Neuron (in vitro differentiated cells): ENCODE results near the gene SOCS3.

Experiments
- H2AFZ ChIP-seq: one replicate; pipeline ENCODE4 v1.6.1; 2013; ENCODE audit warnings: low read depth, mild to moderate bottlenecking, inconsistent platforms, low read length, moderate library complexity
- H3K27me3 ChIP-seq: one replicate; pipeline ENCODE4 v1.6.1; 2013; ENCODE audit warnings: low read length; ENCODE audit not compliant: insufficient read depth
- H3K36me3 ChIP-seq: one replicate; pipeline ENCODE4 v1.6.1; 2013; ENCODE audit warnings: low read length; ENCODE audit not compliant: insufficient read depth
- H3K4me1 ChIP-seq: one replicate; pipeline ENCODE4 v1.6.1; 2013; ENCODE audit warnings: low read length; ENCODE audit not compliant: insufficient read depth
- H3K4me3 ChIP-seq: 2 replicates; pipeline ENCODE4 v1.5.1; 2013; ENCODE audit warnings: mild to moderate bottlenecking, low read length, moderate library complexity
- H3K9me3 ChIP-seq: one replicate; pipeline ENCODE4 v1.6.1; 2013; ENCODE audit warnings: low read length

SOCS3 gene

DNA sequence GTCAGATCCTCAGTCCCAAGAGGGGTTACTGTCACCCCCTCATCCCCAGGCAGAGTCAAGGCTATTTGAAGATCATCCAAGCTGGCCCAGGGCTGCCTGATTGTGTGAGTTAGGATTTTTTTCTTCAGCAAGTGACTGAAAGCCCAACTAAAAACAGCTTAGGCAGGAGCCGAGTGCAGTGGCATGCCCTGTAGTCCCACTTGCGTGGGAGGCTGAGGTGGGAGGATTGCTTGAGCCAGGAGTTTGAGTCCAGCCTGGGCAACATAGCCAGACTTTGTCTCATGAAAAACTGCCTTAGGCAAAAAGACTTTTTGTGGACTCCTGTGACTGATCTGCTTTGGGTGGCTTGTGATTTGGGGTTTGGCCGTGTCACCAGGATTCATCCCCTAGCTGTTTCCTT lies 38.5 kb upstream of the SOCS3 start:
- Histone ChIP-seq H3K4me3 (no peak overlapping the region), H3K27me3 (no peaks in the 10 kb centered on the region)

GRCh38 chr17:78397681-78398101 lies 37.8 kb upstream of the SOCS3 start:
- peaks cover 67% of the 10 kb centered on the region for H3K36me3 ChIP-seq

More for the DNA sequence above, 38.5 kb upstream of the SOCS3 start:
- H3K9me3 ChIP-seq = no peaks in the 10 kb centered on the region
- peaks cover 71% of the 10 kb centered on the region for H3K36me3 ChIP-seq
- no peaks in the 10 kb centered on the region for H3K4me1 ChIP-seq
- H2AFZ ChIP-seq = no peak overlapping the region

DNA sequence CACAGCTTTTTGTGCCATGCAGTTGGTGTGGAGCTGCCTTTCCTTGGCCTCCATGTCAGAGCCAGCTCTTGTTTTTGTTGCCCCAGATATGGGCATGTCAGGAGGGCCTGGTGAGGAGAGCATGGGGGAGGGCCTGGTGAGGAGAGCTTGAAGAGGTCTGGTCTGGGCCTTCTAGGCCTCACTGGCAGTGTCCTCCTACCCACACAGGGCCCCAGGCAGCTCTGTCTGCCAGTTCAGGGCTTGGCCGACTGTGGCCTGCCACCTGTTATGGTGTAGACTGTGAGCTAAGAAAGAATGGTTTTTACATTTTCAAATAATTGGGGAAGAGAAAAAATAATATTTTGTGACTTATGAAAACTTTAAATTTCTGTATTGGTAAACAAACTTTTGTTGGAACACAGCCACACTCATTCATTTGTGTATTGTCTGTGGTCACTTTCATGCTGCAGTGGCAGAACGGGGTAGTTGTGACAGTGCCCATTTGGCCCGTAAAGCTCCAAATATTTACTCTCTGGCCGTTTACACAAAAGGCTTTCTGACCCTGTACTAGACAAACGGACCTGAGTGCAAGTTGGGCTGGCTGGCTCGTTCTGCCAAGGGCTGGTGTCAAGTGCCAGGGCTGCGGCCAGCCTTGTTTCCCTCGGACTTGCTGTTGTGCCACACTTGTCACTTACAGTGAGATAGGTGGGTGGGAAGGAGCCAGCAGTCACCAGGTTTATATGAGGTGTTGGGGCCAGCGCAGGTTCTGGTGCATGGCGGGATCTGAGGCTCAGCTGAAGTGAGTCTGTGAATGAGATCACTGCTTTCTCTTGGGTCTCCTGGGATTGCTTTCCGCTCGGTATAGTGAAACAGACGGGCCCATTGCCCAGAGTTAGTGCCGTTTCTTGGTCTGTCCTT lies 36.8 kb upstream of the SOCS3 start:
- Histone ChIP-seq H3K27me3 (no peaks in the 10 kb centered on the region), H3K36me3 (peaks cover 64% of the 10 kb centered on the region), H3K4me1 (no peaks in the 10 kb centered on the region), H2AFZ (no peak overlapping the region), H3K9me3 (no peaks in the 10 kb centered on the region), H3K4me3 (no peak overlapping the region)

More at GRCh38 chr17:78397681-78398101, 37.8 kb upstream of the SOCS3 start:
- Histone ChIP-seq H3K9me3 (no peaks in the 10 kb centered on the region), H2AFZ (no peak overlapping the region), H3K4me1 (no peaks in the 10 kb centered on the region), H3K4me3 (no peak overlapping the region), H3K27me3 (no peaks in the 10 kb centered on the region)

- H3K4me3 ChIP-seq = no peak overlapping the region
- peaks cover 51% of the 10 kb centered on the region for H3K36me3 ChIP-seq
- no peak overlapping the region for H2AFZ ChIP-seq
- no peaks in the 10 kb centered on the region for H3K27me3 ChIP-seq
- H3K9me3 ChIP-seq = no peaks in the 10 kb centered on the region
- no peaks in the 10 kb centered on the region for H3K4me1 ChIP-seq
These were observed 35.3 kb upstream of the SOCS3 start for GRCh38 chr17:78395155-78395554.

GRCh38 chr17:78394209-78394608 lies 34.3 kb upstream of the SOCS3 start:
- H3K27me3 ChIP-seq = no peaks in the 10 kb centered on the region
- no peak overlapping the region for H2AFZ ChIP-seq
- H3K4me1 ChIP-seq = no peaks in the 10 kb centered on the region
- H3K4me3 ChIP-seq = no peak overlapping the region
- peaks cover 43% of the 10 kb centered on the region for H3K36me3 ChIP-seq
- H3K9me3 ChIP-seq = no peaks in the 10 kb centered on the region

- Histone ChIP-seq H3K27me3 (no peaks in the 10 kb centered on the region), H3K4me1 (no peaks in the 10 kb centered on the region), H3K9me3 (no peaks in the 10 kb centered on the region), H2AFZ (no peak overlapping the region), H3K36me3 (peaks cover 36% of the 10 kb centered on the region), H3K4me3 (no peak overlapping the region)
These were observed 33.7 kb upstream of the SOCS3 start for GRCh38 chr17:78393575-78393974.

GRCh38 chr17:78392295-78392694 lies 32.4 kb upstream of the SOCS3 start:
- H3K36me3 ChIP-seq = peaks cover 25% of the 10 kb centered on the region
- no peaks in the 10 kb centered on the region for H3K4me1 ChIP-seq
- no peaks in the 10 kb centered on the region for H3K9me3 ChIP-seq
- H3K4me3 ChIP-seq = no peak overlapping the region
- no peak overlapping the region for H2AFZ ChIP-seq
- no peaks in the 10 kb centered on the region for H3K27me3 ChIP-seq

DNA sequence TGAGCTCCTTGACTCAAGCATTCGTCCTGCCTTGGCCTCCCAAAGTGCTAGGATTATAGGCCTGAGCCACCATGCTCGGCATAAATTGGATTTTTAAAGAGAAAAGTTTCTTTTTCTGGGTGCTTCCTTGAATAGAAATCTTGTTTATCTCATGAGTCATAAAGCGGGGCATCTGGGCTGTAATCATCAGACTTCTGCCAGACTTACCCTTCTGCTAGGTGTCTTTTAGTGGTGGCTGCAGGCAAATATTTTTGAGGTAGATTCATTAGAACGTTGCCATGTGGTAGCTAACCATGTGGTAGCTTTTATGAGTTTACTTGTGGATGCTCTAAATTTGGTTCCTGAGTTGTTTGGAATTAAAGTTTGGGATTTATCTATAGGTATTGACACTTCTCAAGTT lies 32.0 kb upstream of the SOCS3 start:
- Histone ChIP-seq H3K9me3 (no peaks in the 10 kb centered on the region), H3K36me3 (peaks cover 25% of the 10 kb centered on the region)

GRCh38 chr17:78391051-78391431 lies 31.2 kb upstream of the SOCS3 start:
- Histone ChIP-seq H3K36me3 (peaks cover 20% of the 10 kb centered on the region), H3K4me3 (no peak overlapping the region), H3K9me3 (no peaks in the 10 kb centered on the region), H3K4me1 (no peaks in the 10 kb centered on the region), H2AFZ (no peak overlapping the region), H3K27me3 (no peaks in the 10 kb centered on the region)

More for the DNA sequence above, 32.0 kb upstream of the SOCS3 start:
- Histone ChIP-seq H3K27me3 (no peaks in the 10 kb centered on the region), H3K4me1 (no peaks in the 10 kb centered on the region), H3K4me3 (no peak overlapping the region), H2AFZ (no peak overlapping the region)

- H2AFZ ChIP-seq = no peak overlapping the region
- no peak overlapping the region for H3K4me3 ChIP-seq
- H3K36me3 ChIP-seq = peaks cover 15% of the 10 kb centered on the region
- no peaks in the 10 kb centered on the region for H3K4me1 ChIP-seq
- no peaks in the 10 kb centered on the region for H3K9me3 ChIP-seq
- H3K27me3 ChIP-seq = no peaks in the 10 kb centered on the region
These were observed 30.6 kb upstream of the SOCS3 start for GRCh38 chr17:78390241-78391050.

DNA sequence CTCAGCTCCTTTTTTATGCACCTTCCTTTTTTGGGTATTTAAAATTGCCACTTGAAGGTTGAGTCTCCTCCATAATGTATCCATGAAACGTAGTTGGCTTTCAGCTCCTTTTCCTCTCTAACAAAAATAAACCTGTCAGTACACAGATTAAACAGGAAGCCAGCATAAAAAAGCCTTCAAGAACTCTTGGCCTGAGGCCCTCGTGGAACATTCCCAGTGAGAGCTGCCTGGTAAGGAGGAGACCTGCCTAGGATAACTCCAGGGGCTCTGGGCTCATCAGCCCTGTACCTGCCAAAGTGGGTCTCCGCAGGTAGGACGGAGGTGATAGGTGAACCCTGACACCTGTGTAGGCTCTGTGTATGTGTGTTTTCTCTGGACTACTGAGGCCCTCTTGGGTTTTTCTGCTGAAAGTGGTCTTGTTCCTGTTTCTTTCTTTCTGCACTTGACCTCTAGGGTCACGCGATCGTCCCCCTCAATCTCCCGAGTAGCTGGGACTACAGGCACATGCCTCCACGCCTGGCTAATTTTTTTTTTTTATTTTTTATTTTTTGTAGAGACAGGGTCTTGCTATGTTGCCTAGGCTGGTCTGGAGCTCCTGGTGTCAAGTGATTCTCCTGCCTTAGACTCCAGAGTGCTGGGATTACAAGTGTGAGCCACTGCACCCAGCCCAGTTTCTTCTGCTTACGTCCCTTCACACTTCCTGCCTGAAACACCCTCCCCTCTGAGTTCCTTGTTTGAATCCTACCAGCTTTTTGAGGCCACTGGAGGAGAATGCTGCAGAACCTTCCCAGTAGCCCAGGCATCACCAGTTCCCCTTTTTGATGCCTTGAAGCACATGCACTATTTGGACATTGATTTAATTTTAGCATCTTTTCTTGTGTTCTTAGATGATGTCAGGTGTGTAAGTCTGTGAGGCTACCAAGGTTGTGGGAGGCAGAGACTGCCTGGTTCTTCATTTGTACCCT lies 28.4 kb upstream of the SOCS3 start:
- Histone ChIP-seq H2AFZ (no peak overlapping the region), H3K36me3 (peaks cover 11% of the 10 kb centered on the region), H3K4me3 (no peak overlapping the region), H3K9me3 (no peaks in the 10 kb centered on the region), H3K27me3 (no peaks in the 10 kb centered on the region), H3K4me1 (no peaks in the 10 kb centered on the region)

DNA sequence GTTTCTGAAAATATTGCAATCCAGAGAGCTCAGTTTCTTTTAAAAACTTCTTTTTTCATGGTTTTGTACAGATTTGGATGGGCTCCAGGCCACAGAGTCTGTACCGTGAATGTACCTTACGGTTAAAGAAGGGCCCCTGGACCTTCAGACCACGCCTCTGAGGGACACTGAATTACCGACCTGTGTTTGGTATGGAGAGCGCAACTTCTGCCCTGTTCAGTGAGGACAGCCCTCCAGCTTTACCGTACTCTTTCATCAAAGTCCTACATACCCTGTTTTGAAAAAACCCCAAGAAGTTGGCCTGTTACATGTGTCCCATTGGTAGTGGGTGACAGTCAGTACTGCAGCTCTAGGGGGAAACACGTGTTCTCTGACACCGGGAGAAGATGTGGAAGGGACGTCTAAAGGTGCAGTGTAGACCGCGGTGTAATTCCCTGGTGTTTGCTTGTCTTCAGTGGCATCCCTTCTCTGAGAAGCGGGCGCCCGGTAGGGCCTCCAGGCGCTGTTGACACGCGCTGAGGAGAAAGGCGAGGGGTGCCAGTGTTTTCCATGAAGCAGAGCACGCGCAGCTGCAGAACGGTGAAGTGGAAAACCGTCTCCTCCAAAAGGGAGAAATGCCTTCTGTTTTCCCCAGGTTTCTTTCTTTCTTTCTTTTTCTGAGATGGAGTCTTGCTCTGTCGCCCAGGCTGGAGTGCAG lies 24.8 kb upstream of the SOCS3 start:
- Histone ChIP-seq H3K27me3 (no peaks in the 10 kb centered on the region), H3K4me3 (no peak overlapping the region), H3K36me3 (peaks cover 16% of the 10 kb centered on the region), H3K4me1 (peaks cover 20% of the 10 kb centered on the region), H2AFZ (no peak overlapping the region), H3K9me3 (no peaks in the 10 kb centered on the region)
